Measurements from ENCODE around the gene ATF2.

DNA sequence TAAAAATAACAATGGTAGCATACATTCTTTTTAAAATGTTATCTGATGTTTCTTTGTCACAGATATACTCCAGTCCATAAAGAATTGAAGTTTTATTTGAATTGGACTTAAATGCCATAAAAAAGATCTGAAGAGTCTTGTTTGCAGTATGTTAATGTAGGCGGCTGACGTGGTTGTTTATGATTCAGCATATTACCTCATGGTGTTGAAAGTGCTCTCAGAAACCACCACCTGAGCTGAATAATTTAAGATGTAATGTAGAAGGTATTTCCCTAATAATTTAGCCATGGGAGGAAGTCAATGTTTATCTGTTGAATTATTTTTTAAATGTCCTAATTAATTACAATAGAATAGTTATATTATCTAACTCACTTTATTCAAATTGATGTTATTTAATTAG is 104.3 kb downstream of the ATF2 start:
- TF ChIP-seq POLR2A (IDR thresholded peaks at IDR 0.05; ENCODE audit: low read depth, low read length) = no peak
- no peak for TF ChIP-seq POLR2AphosphoS5 (IDR thresholded peaks at IDR 0.05; ENCODE audit: low read depth, low read length)
- no peak for TF ChIP-seq TAF1 (IDR thresholded peaks at IDR 0.05; ENCODE audit: borderline replicate concordance, low read depth, low read length)
